ENCODE results near the gene KRT76. TPM values are rescaled to one million over a fixed set of nuclear protein-coding genes. Genes with fewer than 3 reads are reported as not detected.

Gene KRT76
- total and polyA plus RNA-seq, 2 experiments from 2014 or later = not detected

- Histone ChIP-seq H3K9me2 (ENCODE audit: insufficient read depth) (0 out of 2 replicates have a peak, but pooled peaks cover 5% of the 10 kb centered on the region), H3K4me1 (ENCODE audit: insufficient read depth) (no peaks in the 10 kb centered on the region), H3K36me3 (ENCODE audit: insufficient read depth) (no peaks in the 10 kb centered on the region; the same call in 1 of the 2 replicates), H3F3A (replicated peaks; ENCODE audit: low read depth) (no peaks in the 10 kb centered on the region), H4K20me1 (replicated peaks; ENCODE audit: insufficient read depth) (no peaks in the 10 kb centered on the region), H3K27ac (ENCODE audit: low read depth) (no peak overlapping the region), H3K4me2 (no peak overlapping the region), H3K27me3 (ENCODE audit: insufficient read depth) (no peaks in the 10 kb centered on the region), H3K4me3 (no peak overlapping the region), H2AFZ (no peak overlapping the region), H3K79me2 (replicated peaks; ENCODE audit: insufficient read depth) (no peaks in the 10 kb centered on the region)
- DNase-seq (ENCODE audit: low spot score) = no peak
- ATAC-seq = no peak
- H3K36me3 Mint-ChIP-seq (ENCODE audit: low read depth) = peaks cover 5% of the 10 kb centered on the region
- H3K27ac Mint-ChIP-seq = no peak overlapping the region
- TF ChIP-seq ZNF331 (CRISPR knock-in tag; IDR thresholded peaks at IDR 0.05; ENCODE audit: low read depth) = no peak
- TF ChIP-seq POLR2AphosphoS5 (IDR thresholded peaks at IDR 0.05; ENCODE audit: low read depth) = no peak
- TF ChIP-seq ETS1 (IDR thresholded peaks at IDR 0.05) = no peak
- no peak for TF ChIP-seq EZH2phosphoT487 (IDR thresholded peaks at IDR 0.05; ENCODE audit: unreplicated experiment)
- no peak for TF ChIP-seq REST (IDR thresholded peaks at IDR 0.05; ENCODE audit: unreplicated experiment)
- no peak for TF ChIP-seq CTCF (conservative IDR thresholded peaks at IDR 0.05; ENCODE audit: low read depth in 2 of 2)
- TF ChIP-seq ZNF114 (CRISPR knock-in tag; IDR thresholded peaks at IDR 0.05) = no peak
- H3K9me3 Mint-ChIP-seq = peaks cover 31% of the 10 kb centered on the region
- peaks cover 9% of the 10 kb centered on the region for H3K27me3 Mint-ChIP-seq (ENCODE audit: insufficient read depth, low read depth, poor library complexity)
- H3K4me3 Mint-ChIP-seq = no peak overlapping the region
- H3K4me1 Mint-ChIP-seq = no peaks in the 10 kb centered on the region
Measured at GRCh38 chr12:52760623-52761022, 16.5 kb downstream of the KRT76 start.

- ATAC-seq = no peak
- H3K9me3 Mint-ChIP-seq = peaks cover 31% of the 10 kb centered on the region
- H3K27ac Mint-ChIP-seq = no peak overlapping the region
- no peaks in the 10 kb centered on the region; the same call in 1 of the 2 replicates for H3K36me3 ChIP-seq (ENCODE audit: insufficient read depth)
- no peaks in the 10 kb centered on the region for H3K4me1 Mint-ChIP-seq
- TF ChIP-seq EZH2 (IDR thresholded peaks at IDR 0.05; ENCODE audit: low read depth, unreplicated experiment) = no peak
- peak in 1 of 2 experiments; percentile 51; a peak in 2 of 4 replicates for TF ChIP-seq CTCF (conservative IDR thresholded peaks at IDR 0.05; ENCODE audit: low read depth in 2 of 2)
- no peak overlapping the region for H2AFZ ChIP-seq
- no peaks in the 10 kb centered on the region for H3K27me3 ChIP-seq (ENCODE audit: insufficient read depth)
- H3K79me2 ChIP-seq (replicated peaks; ENCODE audit: insufficient read depth) = no peaks in the 10 kb centered on the region
- H3K4me3 Mint-ChIP-seq = no peak overlapping the region
- H3K36me3 Mint-ChIP-seq (ENCODE audit: low read depth) = peaks cover 5% of the 10 kb centered on the region
- H3K4me2 ChIP-seq = no peak overlapping the region
- H3K4me3 ChIP-seq = no peak overlapping the region
- H4K20me1 ChIP-seq (replicated peaks; ENCODE audit: insufficient read depth) = no peaks in the 10 kb centered on the region
- H3K9me2 ChIP-seq (ENCODE audit: insufficient read depth) = 0 out of 2 replicates have a peak, but pooled peaks cover 5% of the 10 kb centered on the region
- H3K4me1 ChIP-seq (ENCODE audit: insufficient read depth) = no peaks in the 10 kb centered on the region
- no peaks in the 10 kb centered on the region for H3F3A ChIP-seq (replicated peaks; ENCODE audit: low read depth)
- H3K27ac ChIP-seq (ENCODE audit: low read depth) = no peak overlapping the region
- peak; percentile 16 for DNase-seq (ENCODE audit: low spot score)
- peaks cover 9% of the 10 kb centered on the region for H3K27me3 Mint-ChIP-seq (ENCODE audit: insufficient read depth, low read depth, poor library complexity)
Measured at GRCh38 chr12:52759695-52760094, 17.4 kb downstream of the KRT76 start.

Measured in GM23338 (cell line).